GM04503 (cell line): Measurements from ENCODE around the gene TP53TG3B.
"Not testable (repeated sequence)": the region's sequence is repeated elsewhere in the genome, so short reads cannot be mapped to it uniquely, and the experiment has no call there.

Source experiments
- DNase-seq: peaks from one replicate; pipeline ENCODE4 v3.0.0-alpha.2; 2012; ENCODE audit warnings: low read depth

TP53TG3B gene, protein sequence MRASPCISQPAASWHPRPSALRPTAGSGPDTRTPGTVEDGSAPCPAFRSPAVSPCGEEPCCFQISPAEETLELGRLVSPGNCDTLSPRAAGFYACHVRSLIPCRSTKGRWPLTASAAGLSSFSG

DNA sequence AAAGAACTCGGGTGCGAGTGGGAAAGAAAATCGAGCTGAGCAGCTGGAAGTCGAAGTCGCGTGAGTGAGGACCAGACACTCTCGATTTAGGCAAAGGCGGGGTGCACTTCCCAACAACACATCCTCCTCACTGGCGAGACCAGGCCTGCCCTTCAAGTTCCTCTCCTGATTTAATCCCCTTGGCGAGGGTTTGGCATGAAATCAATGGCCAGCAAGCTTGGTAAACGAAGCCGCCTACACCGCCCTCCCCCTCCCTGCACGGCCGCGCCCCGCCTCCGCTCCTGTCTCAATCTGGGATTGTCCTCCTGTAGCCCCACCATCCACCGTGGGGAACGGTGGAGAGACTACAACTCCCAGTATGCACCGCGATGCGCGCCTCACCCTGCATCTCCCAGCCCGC is at the start of gene TP53TG3B:
Gene TP53TG3B, plus strand, starts transcription at position 301 of the 400 bp plus-strand sequence. Its CDS starts 68 bp downstream, at position 369.
- DNase-seq: not testable (repeated sequence)

DNA sequence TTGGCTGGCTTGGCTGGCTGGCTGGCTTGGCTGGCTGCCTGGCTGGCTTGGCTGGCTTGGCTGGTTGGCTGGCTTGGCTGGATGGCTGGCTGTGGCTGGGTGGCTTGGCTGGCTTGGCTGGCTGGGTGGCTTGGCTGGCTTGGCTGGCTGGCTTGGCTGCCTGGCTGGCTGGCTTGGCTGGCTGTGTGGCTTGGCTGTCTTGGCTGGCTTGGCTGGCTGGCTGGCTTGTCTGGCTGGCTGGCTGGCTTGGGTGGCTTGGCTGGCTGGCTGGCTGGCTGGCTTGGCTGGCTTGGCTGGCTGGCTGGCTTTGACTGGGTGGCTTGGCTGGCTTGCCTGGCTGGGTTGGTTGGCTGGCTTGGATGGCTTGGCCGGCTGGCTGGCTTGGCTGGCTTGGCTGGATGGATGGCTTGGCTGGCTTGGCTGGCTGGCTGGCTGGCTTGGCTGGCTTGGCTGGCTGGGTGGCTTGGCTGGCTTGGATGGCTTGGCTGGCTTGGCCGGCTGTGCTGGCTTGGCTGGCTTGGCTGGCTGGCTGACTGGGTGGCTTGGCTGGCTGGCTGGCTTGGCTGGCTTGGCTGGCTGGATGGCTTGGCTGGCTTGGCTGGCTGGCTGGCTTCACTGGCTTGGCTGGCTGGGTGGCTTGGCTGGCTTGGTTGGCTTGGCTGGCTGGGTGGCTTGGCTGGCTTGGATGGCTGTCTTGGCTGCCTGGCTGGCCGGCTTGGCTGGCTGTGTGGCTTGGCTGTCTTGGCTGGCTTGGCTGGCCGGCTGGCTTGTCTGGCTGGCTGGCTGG is 24.2 kb upstream of the TP53TG3B start:
- DNase-seq: not testable (repeated sequence)

DNA sequence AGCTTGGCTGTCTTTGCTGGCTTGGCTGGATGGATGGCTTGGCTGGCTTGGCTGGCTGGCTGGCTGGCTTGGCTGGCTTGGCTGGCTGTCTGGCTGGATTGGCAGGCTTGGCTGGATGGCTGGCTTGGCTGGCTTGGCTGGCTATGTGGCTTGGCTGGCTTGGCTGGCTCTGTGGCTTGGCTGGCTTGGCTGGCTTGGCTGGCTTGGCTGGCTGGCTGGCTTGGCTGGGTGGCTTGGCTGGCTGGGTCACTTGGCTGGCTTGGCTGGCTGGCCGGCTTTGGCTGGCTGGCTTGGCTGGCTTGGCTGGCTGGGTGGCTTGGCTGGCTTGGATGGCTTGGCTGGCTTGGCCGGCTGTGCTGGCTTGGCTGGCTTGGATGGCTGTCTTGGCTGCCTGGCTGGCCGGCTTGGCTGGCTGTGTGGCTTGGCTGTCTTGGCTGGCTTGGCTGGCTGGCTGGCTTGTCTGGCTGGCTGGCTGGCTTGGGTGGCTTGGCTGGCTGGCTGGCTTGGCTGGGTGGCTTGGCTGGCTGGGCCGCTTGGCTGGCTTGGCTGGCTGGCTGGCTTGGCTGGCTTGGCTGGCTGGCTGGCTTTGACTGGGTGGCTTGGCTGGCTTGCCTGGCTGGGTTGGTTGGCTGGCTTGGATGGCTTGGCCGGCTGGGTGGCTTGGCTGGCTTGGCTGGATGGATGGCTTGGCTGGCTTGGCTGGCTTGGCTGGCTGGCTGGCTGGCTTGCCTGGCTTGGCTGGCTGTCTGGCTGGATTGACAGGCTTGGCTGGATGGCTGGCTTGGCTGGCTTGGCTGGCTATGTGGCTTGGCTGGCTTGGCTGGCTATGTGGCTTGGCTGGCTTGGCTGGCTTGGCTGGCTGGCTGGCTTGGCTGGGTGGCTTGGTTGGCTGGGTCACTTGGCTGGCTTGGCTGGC is 22.8 kb upstream of the TP53TG3B start:
- not testable (repeated sequence) for DNase-seq

DNA sequence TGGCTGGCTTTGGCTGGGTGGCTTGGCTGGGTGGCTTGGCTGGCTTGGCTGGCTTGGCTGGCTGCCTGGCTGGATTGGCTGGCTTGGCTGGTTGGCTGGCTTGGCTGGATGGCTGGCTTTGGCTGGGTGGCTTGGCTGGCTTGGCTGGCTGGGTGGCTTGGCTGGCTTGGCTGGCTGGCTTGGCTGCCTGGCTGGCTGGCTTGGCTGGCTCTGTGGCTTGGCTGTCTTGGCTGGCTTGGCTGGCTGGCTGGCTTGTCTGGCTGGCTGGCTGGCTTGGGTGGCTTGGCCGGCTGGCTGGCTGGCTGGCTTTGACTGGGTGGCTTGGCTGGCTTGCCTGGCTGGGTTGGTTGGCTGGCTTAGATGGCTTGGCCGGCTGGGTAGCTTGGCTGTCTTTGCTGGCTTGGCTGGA is 22.1 kb upstream of the TP53TG3B start:
- not testable (repeated sequence) for DNase-seq

DNA sequence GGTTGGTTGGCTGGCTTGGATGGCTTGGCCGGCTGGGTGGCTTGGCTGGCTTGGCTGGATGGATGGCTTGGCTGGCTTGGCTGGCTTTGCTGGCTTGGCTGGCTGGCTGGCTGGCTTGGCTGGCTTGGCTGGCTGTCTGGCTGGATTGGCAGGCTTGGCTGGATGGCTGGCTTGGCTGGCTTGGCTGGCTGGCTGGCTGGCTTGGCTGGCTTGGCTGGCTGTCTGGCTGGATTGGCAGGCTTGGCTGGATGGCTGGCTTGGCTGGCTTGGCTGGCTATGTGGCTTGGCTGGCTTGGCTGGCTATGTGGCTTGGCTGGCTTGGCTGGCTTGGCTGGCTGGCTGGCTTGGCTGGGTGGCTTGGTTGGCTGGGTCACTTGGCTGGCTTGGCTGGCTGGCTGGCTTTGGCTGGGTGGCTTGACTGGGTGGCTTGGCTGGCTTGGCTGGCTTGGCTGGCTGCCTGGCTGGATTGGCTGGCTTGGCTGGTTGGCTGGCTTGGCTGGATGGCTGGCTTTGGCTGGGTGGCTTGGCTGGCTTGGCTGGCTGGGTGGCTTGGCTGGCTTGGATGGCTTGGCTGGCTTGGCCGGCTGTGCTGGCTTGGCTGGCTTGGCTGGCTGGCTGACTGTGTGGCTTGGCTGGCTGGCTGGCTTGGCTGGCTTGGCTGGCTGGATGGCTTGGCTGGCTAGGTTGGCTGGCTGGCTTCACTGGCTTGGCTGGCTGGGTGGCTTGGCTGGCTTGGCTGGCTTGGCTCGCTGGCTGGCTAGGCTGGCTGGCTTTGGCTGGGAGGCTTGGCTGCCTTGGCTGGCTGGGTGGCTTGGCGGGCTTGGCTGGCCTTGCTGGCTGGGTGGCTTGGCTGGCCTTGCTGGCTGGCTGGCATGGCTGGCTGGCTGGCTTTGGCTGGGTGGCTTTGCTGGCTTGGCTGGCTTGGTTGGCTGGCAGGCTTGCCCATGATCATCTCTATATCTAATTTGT is 21.3 kb upstream of the TP53TG3B start:
- DNase-seq: not testable (repeated sequence)
